ENCODE results near the gene TMOD1. TPM values are rescaled to one million over a fixed set of nuclear protein-coding genes. Genes with fewer than 3 reads are reported as not detected.

TMOD1 gene
- total RNA-seq, 1 donor from 2014 or later, result 10.1 TPM

DNA sequence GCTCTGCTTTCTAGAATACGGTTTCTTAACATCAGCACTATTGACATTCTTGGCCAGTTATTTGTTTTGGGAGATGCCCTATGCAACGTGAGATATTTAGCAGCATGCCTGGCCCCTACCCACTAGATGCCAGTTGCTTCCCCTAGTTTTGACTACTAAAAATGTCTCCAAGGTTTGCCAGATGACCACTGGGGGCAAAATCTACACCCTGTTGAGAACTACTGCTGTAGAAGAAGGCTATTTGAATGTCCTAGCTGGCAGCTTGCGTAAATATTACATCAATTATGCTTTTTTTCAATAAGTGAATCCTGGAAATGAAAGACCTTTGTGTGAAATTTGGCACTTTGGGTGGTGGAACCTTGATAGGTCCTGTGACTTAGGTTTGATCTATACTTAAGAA is 137.2 kb downstream of the TMOD1 start:
- TF ChIP-seq, protein P1, sequence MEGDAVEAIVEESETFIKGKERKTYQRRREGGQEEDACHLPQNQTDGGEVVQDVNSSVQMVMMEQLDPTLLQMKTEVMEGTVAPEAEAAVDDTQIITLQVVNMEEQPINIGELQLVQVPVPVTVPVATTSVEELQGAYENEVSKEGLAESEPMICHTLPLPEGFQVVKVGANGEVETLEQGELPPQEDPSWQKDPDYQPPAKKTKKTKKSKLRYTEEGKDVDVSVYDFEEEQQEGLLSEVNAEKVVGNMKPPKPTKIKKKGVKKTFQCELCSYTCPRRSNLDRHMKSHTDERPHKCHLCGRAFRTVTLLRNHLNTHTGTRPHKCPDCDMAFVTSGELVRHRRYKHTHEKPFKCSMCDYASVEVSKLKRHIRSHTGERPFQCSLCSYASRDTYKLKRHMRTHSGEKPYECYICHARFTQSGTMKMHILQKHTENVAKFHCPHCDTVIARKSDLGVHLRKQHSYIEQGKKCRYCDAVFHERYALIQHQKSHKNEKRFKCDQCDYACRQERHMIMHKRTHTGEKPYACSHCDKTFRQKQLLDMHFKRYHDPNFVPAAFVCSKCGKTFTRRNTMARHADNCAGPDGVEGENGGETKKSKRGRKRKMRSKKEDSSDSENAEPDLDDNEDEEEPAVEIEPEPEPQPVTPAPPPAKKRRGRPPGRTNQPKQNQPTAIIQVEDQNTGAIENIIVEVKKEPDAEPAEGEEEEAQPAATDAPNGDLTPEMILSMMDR (IDR thresholded peaks at IDR 0.05; ENCODE audit: unreplicated experiment), result peak; percentile 38
- Mint-ChIP-seq H3K27ac (no peak overlapping the region), H3K36me3 (ENCODE audit: insufficient read depth) (peaks cover 2% of the 10 kb centered on the region), H3K27me3 (no peaks in the 10 kb centered on the region), H3K9me3 (ENCODE audit: low read depth) (no peaks in the 10 kb centered on the region), H3K4me1 (ENCODE audit: low read depth) (peaks cover 31% of the 10 kb centered on the region), H3K4me3 (ENCODE audit: low read depth) (no peak overlapping the region)
- DNase-seq (ENCODE audit: low spot score, unreplicated experiment), result no peak

DNA sequence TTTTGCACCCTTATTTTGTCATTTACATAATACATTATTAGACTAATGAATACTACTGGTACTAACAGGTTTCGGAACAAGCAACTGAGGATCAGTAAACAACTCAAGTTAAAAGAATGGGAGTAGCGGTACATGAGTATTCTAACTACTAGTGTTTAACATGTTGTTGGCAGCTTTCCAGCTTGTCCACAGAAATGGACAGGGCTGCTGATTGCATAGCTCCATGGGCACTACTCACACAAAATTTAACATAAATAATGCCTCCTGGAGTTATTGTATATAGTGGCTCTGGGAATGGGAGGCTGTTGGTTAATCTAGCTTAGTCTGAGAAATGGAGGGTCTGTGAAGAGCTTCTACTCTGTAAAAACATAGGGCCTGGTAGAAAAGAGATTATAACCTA is 138.9 kb downstream of the TMOD1 start:
- no peak for DNase-seq (ENCODE audit: low spot score, unreplicated experiment)
- H3K27me3 Mint-ChIP-seq, result no peaks in the 10 kb centered on the region
- TF ChIP-seq, protein P1 (IDR thresholded peaks at IDR 0.05; ENCODE audit: unreplicated experiment), result no peak
- no peaks in the 10 kb centered on the region for H3K9me3 Mint-ChIP-seq (ENCODE audit: low read depth)
- H3K4me1 Mint-ChIP-seq (ENCODE audit: low read depth), result peaks cover 23% of the 10 kb centered on the region
- no peak overlapping the region for H3K4me3 Mint-ChIP-seq (ENCODE audit: low read depth)
- peaks cover 5% of the 10 kb centered on the region for H3K36me3 Mint-ChIP-seq (ENCODE audit: insufficient read depth)
- H3K27ac Mint-ChIP-seq, result no peak overlapping the region

DNA sequence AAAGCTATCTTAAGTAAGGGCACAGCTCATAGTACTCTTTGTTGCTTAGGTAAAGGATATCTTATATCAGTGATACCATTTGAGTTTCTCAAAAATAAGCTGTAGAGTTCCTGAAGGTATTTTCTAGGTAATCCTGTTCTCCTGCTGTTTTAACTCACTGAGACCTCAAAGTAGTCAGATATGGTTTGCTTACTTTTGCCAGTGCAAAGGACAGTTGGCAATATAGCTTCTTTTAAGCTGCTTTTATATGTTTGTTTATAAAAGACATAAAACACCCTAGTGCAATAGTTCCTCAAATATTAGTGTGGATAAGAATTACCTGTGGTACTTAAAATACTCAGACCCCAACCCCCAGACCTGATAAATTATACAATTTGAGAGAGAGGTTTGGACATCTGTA is 144.3 kb downstream of the TMOD1 start:
- TF ChIP-seq, protein P1 (IDR thresholded peaks at IDR 0.05; ENCODE audit: unreplicated experiment), result no peak
- Mint-ChIP-seq H3K4me1 (ENCODE audit: low read depth) (no peaks in the 10 kb centered on the region), H3K9me3 (ENCODE audit: low read depth) (no peaks in the 10 kb centered on the region), H3K4me3 (ENCODE audit: low read depth) (no peak overlapping the region), H3K27me3 (no peaks in the 10 kb centered on the region), H3K36me3 (ENCODE audit: insufficient read depth) (peaks cover 14% of the 10 kb centered on the region), H3K27ac (no peak overlapping the region)
- DNase-seq (ENCODE audit: low spot score, unreplicated experiment), result no peak

DNA sequence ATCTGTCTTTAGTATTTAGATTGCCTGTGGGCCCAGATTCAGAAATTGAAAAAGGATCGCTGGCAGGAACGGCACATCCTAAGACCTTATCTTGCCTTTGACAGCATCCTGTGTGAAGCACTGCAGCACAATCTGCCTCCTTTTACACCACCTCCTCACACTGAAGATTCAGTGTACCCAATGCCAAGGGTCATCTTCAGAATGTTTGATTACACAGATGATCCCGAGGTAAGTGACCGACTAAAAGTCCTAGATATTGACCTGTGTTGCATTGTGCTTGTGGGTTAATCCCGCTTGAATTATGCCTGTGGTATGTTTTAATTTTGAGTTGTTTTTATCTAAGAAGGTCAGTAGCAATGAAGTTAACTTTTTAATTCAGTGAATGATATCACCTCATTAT is 146.5 kb downstream of the TMOD1 start:
- Mint-ChIP-seq H3K4me1 (ENCODE audit: low read depth) (no peaks in the 10 kb centered on the region), H3K4me3 (ENCODE audit: low read depth) (no peak overlapping the region), H3K36me3 (ENCODE audit: insufficient read depth) (peaks cover 17% of the 10 kb centered on the region), H3K9me3 (ENCODE audit: low read depth) (no peaks in the 10 kb centered on the region), H3K27ac (no peak overlapping the region), H3K27me3 (no peaks in the 10 kb centered on the region)
- no peak for DNase-seq (ENCODE audit: low spot score, unreplicated experiment)
- TF ChIP-seq, protein P1 (IDR thresholded peaks at IDR 0.05; ENCODE audit: unreplicated experiment), result no peak

Other genes starting within 250 kb of the TMOD1 start
- gene CCDC180, start 194.0 kb upstream of the TMOD1 start, total RNA-seq, result 12.5 and 12.7 TPM in 2 replicates
- gene TDRD7, start 89.6 kb upstream of the TMOD1 start, total RNA-seq, result 12.8 and 14.2 TPM in 2 replicates
- gene TSTD2, start 131.7 kb downstream of the TMOD1 start, total RNA-seq, result 44.7 and 45.7 TPM in 2 replicates
- 45.9 and 55.7 TPM in 2 replicates for gene NCBP1, start 132.2 kb downstream of the TMOD1 start, total RNA-seq
- gene XPA, start 195.7 kb downstream of the TMOD1 start, total RNA-seq, result 15.0 and 16.4 TPM in 2 replicates

Measured in progenitor cell of endocrine pancreas (in vitro differentiated cells).